NAMALWA (cell line): Measurements from ENCODE around the gene MRPL48.
"Not testable (repeated sequence)": the region's sequence is repeated elsewhere in the genome, so short reads cannot be mapped to it uniquely, and the experiment has no call there.

Experiments
- DNase-seq: peaks from one replicate; pipeline ENCODE4 v3.0.0-alpha.2; 2015; ENCODE audit warnings: low spot score

The MRPL48 gene

GRCh38 chr11:73787643-73788558 lies at the start of gene MRPL48:
MRPL48 (plus strand) TSS chr11:73787874; CDS start chr11:73787972, 98 bp downstream.
- DNase-seq = peak; percentile 92

- no peak for DNase-seq
Observed at GRCh38 chr11:73743045-73743444, 44.6 kb upstream of the MRPL48 start.

- no peak for DNase-seq
Observed at GRCh38 chr11:73746701-73747100, 41.0 kb upstream of the MRPL48 start.

GRCh38 chr11:73747762-73748161 lies 39.9 kb upstream of the MRPL48 start:
- DNase-seq = no peak

GRCh38 chr11:73748300-73748699 lies 39.4 kb upstream of the MRPL48 start:
- DNase-seq = no peak

- DNase-seq = no peak
Observed at GRCh38 chr11:73749118-73749517, 38.6 kb upstream of the MRPL48 start.

- DNase-seq = no peak
Observed at GRCh38 chr11:73750228-73750627, 37.4 kb upstream of the MRPL48 start.

GRCh38 chr11:73750862-73751261 lies 36.8 kb upstream of the MRPL48 start:
- not testable (repeated sequence) for DNase-seq

- DNase-seq = no peak
Observed at GRCh38 chr11:73752216-73752867, 35.3 kb upstream of the MRPL48 start.

- DNase-seq = no peak
Observed at GRCh38 chr11:73752903-73753302, 34.8 kb upstream of the MRPL48 start.

- no peak for DNase-seq
Observed at GRCh38 chr11:73753938-73754337, 33.7 kb upstream of the MRPL48 start.

GRCh38 chr11:73755670-73756069 lies 32.0 kb upstream of the MRPL48 start:
- no peak for DNase-seq

- DNase-seq = no peak
Observed at GRCh38 chr11:73757598-73757997, 30.1 kb upstream of the MRPL48 start.

GRCh38 chr11:73758451-73758850 lies 29.2 kb upstream of the MRPL48 start:
- DNase-seq = no peak

GRCh38 chr11:73759610-73760134 lies 28.0 kb upstream of the MRPL48 start:
- DNase-seq = peak; percentile 49

GRCh38 chr11:73760135-73760678 lies 27.5 kb upstream of the MRPL48 start:
- no peak for DNase-seq

GRCh38 chr11:73760679-73761402 lies 26.8 kb upstream of the MRPL48 start, which contains the start of gene RAB6A:
RAB6A (minus strand) TSS chr11:73761074; CDS start chr11:73760635, 439 bp downstream.
- DNase-seq = peak; percentile 100

GRCh38 chr11:73761403-73761945 lies 26.2 kb upstream of the MRPL48 start:
- DNase-seq = no peak

GRCh38 chr11:73762732-73763131 lies 24.9 kb upstream of the MRPL48 start:
- DNase-seq = no peak

- no peak for DNase-seq
Observed at GRCh38 chr11:73766763-73767162, 20.9 kb upstream of the MRPL48 start.

- DNase-seq = not testable (repeated sequence)
Observed at GRCh38 chr11:73770811-73771210, 16.9 kb upstream of the MRPL48 start.
